Measurements from ENCODE around the gene METTL9. TPM values are rescaled to one million over a fixed set of nuclear protein-coding genes. Genes with fewer than 3 reads are reported as not detected.

METTL9 gene
- total and polyA plus RNA-seq, 4 donors, result 9.3 to 57.3 (median 17.2) TPM

DNA sequence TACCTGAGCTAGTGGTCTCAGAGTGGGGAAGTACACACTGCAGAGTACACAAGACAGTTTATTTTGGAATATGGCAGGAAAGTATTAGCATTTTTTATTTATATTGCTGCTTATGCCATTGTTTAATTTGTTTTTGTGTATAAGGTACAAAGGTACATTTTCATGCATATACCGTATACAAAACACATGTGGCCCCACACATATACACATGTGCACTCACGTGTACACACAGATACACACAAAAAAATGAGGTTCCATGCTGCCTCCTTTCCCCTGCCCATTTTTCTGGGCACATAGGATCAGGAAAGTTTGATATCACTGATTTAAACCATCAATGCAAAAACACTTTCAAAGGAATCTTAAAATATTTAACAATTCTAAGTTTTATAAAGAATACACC lies 40.1 kb downstream of the METTL9 start:
- H3K27me3 ChIP-seq (ENCODE audit: control insufficient read depth in 4 of 4, insufficient read depth in 4 of 4, low read length in 3 of 4), result no peaks in the 10 kb centered on the region
- H3K36me3 ChIP-seq (ENCODE audit: control insufficient read depth in 4 of 4, insufficient read depth in 3 of 4, low read depth in 1 of 4, low read length in 3 of 4), result peaks cover 0 to 6% (median under 1%) of the 10 kb centered on the region in 4 donors

More for the DNA sequence above, 40.1 kb downstream of the METTL9 start:
- TF ChIP-seq JUND (IDR thresholded peaks at IDR 0.05) (no peak), GABPA (IDR thresholded peaks at IDR 0.05 in 1 of 2, conservative IDR thresholded peaks at IDR 0.05 in 1 of 2) (no peak), YY1 (IDR thresholded peaks at IDR 0.05) (no peak), FOXA1 (IDR thresholded peaks at IDR 0.05) (no peak), HNF4G (IDR thresholded peaks at IDR 0.05) (no peak), NR2F2 (IDR thresholded peaks at IDR 0.05) (no peak), ATF3 (IDR thresholded peaks at IDR 0.05) (no peak), SP1 (IDR thresholded peaks at IDR 0.05) (no peak), MAX (IDR thresholded peaks at IDR 0.05) (no peak), CTCF (IDR thresholded peaks at IDR 0.05; ENCODE audit: low read depth, low read length, missing input control) (no peak), RAD21 (IDR thresholded peaks at IDR 0.05) (no peak), EGR1 (IDR thresholded peaks at IDR 0.05; ENCODE audit: low read depth in 2 of 2) (no peak), RXRA (IDR thresholded peaks at IDR 0.05) (no peak), TAF1 (conservative IDR thresholded peaks at IDR 0.05) (no peak), FOXA2 (IDR thresholded peaks at IDR 0.05) (no peak), HNF4A (conservative IDR thresholded peaks at IDR 0.05) (no peak)
- TF ChIP-seq, protein P1, sequence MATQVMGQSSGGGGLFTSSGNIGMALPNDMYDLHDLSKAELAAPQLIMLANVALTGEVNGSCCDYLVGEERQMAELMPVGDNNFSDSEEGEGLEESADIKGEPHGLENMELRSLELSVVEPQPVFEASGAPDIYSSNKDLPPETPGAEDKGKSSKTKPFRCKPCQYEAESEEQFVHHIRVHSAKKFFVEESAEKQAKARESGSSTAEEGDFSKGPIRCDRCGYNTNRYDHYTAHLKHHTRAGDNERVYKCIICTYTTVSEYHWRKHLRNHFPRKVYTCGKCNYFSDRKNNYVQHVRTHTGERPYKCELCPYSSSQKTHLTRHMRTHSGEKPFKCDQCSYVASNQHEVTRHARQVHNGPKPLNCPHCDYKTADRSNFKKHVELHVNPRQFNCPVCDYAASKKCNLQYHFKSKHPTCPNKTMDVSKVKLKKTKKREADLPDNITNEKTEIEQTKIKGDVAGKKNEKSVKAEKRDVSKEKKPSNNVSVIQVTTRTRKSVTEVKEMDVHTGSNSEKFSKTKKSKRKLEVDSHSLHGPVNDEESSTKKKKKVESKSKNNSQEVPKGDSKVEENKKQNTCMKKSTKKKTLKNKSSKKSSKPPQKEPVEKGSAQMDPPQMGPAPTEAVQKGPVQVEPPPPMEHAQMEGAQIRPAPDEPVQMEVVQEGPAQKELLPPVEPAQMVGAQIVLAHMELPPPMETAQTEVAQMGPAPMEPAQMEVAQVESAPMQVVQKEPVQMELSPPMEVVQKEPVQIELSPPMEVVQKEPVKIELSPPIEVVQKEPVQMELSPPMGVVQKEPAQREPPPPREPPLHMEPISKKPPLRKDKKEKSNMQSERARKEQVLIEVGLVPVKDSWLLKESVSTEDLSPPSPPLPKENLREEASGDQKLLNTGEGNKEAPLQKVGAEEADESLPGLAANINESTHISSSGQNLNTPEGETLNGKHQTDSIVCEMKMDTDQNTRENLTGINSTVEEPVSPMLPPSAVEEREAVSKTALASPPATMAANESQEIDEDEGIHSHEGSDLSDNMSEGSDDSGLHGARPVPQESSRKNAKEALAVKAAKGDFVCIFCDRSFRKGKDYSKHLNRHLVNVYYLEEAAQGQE (IDR thresholded peaks at IDR 0.05), result no peak
- TF ChIP-seq, protein P2, sequence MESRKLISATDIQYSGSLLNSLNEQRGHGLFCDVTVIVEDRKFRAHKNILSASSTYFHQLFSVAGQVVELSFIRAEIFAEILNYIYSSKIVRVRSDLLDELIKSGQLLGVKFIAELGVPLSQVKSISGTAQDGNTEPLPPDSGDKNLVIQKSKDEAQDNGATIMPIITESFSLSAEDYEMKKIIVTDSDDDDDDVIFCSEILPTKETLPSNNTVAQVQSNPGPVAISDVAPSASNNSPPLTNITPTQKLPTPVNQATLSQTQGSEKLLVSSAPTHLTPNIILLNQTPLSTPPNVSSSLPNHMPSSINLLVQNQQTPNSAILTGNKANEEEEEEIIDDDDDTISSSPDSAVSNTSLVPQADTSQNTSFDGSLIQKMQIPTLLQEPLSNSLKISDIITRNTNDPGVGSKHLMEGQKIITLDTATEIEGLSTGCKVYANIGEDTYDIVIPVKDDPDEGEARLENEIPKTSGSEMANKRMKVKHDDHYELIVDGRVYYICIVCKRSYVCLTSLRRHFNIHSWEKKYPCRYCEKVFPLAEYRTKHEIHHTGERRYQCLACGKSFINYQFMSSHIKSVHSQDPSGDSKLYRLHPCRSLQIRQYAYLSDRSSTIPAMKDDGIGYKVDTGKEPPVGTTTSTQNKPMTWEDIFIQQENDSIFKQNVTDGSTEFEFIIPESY (IDR thresholded peaks at IDR 0.05), result no peak
- no peak for DNase-seq (ENCODE audit: low spot score)
- H3K9ac ChIP-seq (ENCODE audit: low read depth in 1 of 2, low read length in 2 of 2), result no peak overlapping the region
- H3K9me3 ChIP-seq (ENCODE audit: control insufficient read depth in 4 of 4, low read length in 3 of 4), result no peaks in the 10 kb centered on the region
- no peak overlapping the region for H3K4me3 ChIP-seq (ENCODE audit: low read depth in 1 of 3, low read length in 3 of 3)
- no peak overlapping the region for H3K27ac ChIP-seq (ENCODE audit: low read depth in 1 of 2, low read length in 2 of 2)
- WGBS, result 93% methylated on average over 2 of the region's 2 CpGs
- peaks cover 0 to 6% (median 2%) of the 10 kb centered on the region in 4 donors for H3K4me1 ChIP-seq (ENCODE audit: control insufficient read depth in 4 of 4, insufficient read depth in 4 of 4, low read length in 3 of 4)
